Measurements from ENCODE around the gene NKTR.

- TF ChIP-seq, protein P1, sequence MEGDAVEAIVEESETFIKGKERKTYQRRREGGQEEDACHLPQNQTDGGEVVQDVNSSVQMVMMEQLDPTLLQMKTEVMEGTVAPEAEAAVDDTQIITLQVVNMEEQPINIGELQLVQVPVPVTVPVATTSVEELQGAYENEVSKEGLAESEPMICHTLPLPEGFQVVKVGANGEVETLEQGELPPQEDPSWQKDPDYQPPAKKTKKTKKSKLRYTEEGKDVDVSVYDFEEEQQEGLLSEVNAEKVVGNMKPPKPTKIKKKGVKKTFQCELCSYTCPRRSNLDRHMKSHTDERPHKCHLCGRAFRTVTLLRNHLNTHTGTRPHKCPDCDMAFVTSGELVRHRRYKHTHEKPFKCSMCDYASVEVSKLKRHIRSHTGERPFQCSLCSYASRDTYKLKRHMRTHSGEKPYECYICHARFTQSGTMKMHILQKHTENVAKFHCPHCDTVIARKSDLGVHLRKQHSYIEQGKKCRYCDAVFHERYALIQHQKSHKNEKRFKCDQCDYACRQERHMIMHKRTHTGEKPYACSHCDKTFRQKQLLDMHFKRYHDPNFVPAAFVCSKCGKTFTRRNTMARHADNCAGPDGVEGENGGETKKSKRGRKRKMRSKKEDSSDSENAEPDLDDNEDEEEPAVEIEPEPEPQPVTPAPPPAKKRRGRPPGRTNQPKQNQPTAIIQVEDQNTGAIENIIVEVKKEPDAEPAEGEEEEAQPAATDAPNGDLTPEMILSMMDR (IDR thresholded peaks at IDR 0.05) = no peak
- no peak for TF ChIP-seq POLR2A (IDR thresholded peaks at IDR 0.05)
Measured at GRCh38 chr3:42593635-42594034, 6.9 kb upstream of the NKTR start.
